SK-N-MC (cell line): ENCODE data around the gene WNT8A.

Source experiments
- FOXP2 ChIP-seq: optimal IDR thresholded peaks from 2 replicates; pipeline ENCODE3; 2011; ENCODE audit warnings: mild to moderate bottlenecking, moderate library complexity; ENCODE audit not compliant: insufficient read depth; ENCODE audit errors: extremely low read length, control extremely low read depth
- POLR2AphosphoS5 ChIP-seq: IDR thresholded peaks from 2 replicates; pipeline ENCODE4 v1.6.1; 2012; ENCODE audit warnings: mild to moderate bottlenecking, low read depth, low read length, borderline replicate concordance

DNA sequence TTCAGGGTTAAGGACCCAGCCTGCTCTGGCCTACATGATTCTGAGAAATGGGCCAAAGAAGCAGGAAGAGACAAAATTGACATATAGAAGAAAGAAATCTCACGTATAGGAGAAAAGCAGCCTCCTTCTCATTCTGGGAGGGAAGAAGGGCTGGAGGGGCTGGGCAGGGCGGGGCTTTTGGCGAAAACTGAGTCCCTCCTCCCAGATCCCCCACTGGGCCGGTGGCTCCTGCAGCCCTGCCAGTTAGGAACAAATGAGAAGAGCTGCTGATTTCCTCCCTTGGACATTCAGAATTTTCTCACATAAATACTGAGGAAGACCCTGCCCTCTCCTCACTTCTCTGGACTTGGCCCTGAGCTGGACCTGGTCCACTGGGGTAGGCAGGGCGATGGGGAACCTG is at the start of gene WNT8A:
- TF ChIP-seq FOXP2: no peak
- no peak for TF ChIP-seq POLR2AphosphoS5
